Adrenal gland (tissue), 12 donors: Measurements from ENCODE around the gene KRTAP4-3. TPM values are rescaled to one million over a fixed set of nuclear protein-coding genes. Genes with fewer than 3 reads are reported as not detected.
"Not testable (repeated sequence)": the region's sequence is repeated elsewhere in the genome, so short reads cannot be mapped to it uniquely, and the experiment has no call there.

ENCODE experiments used
- DNase-seq, 7 donors: peaks; one replicate each; pipeline ENCODE4 v3.0.0-alpha.2; 2019 to 2020
- H3K27ac ChIP-seq, 5 donors: fragments of 200-600 bp; sonication (generic) in 4 of 5; 1 replicate in 3 of 5; 2 replicates in 2 of 5; pipeline versions ENCODE4 v1.5.1 to v1.8.0; 2016 to 2020; ENCODE audit warnings: mild to moderate bottlenecking in 1 of 5
- H3K27me3 ChIP-seq: fragments of 200-600 bp; 2 replicates; pipeline ENCODE4 v1.8.0; 2021
- H3K36me3 ChIP-seq, 2 donors: fragments of 200-600 bp; replicated peaks in 1 of 2; 1 replicate in 1 of 2; 2 replicates in 1 of 2; pipeline versions ENCODE4 v1.5.1 to v1.8.0; 2018 to 2022
- H3K4me1 ChIP-seq, 2 donors: fragments of 200-600 bp; replicated peaks in 1 of 2; 1 replicate in 1 of 2; 2 replicates in 1 of 2; pipeline versions ENCODE4 v1.5.1 to v1.8.0; 2018 to 2021
- H3K4me3 ChIP-seq, 4 donors: fragments of 200-600 bp; sonication (generic) in 3 of 4; one replicate each; pipeline ENCODE4 v1.5.1; 2016 to 2018
- H3K9me3 ChIP-seq, 3 donors: fragments of 200-600 bp; sonication (generic) in 1 of 3; replicated peaks in 1 of 3; 1 replicate in 2 of 3; 2 replicates in 1 of 3; pipeline versions ENCODE4 v1.5.1 to v1.8.0; 2016 to 2021
- POLR2A ChIP-seq, 2 donors: fragments of 450-650 bp; IDR thresholded peaks; one replicate each; pipeline ENCODE4 v1.6.1; 2017; ENCODE audit warnings: antibody characterized with exemption in 2 of 2, mild to moderate bottlenecking in 2 of 2, moderate library complexity in 1 of 2
- WGBS, 4 donors: extraction: QIAGEN DNeasy Blood & Tissue Kit in 2 of 4; methylation state at CpG; one replicate each; pipeline versions ENCODE4 v1.1.5 to v1.1.7; 2013 to 2017; 5-methylcytosine and 5-hydroxymethylcytosine counted together
- intact Hi-C, 2 donors: fragments of 100-400 bp; cut with DNase I; formaldehyde crosslinking; loops; one replicate each; pipeline versions ENCODE4 v1.14.1 to v1.15.0; 2022 to 2023
- polyA plus RNA-seq, 3 donors: library from polyadenylated mRNA; stranded (reverse); fragments of 200-250 nt in 2 of 3; fragments of 350-450 nt in 1 of 3; fragmentation: Illumina TruSeq in 1 of 3; extraction: RNeasy Lipid Tissue Mini Kit (QIAGEN cat#74804) in 1 of 3; gene quantifications; one replicate each; pipeline ENCODE4 v1.2.3, GENCODE V29; 2013 to 2014
- total RNA-seq, 9 donors: library from RNA; depleted of rRNA in 4 of 9; stranded (reverse); fragments of >200 nt in 4 of 9; fragments of 120-200 nt in 1 of 9; fragmentation: NEBNext Ultra II Directional in 1 of 9; extraction: Animal tissue kit (Norgen Biotek cat#: 25700) in 1 of 9; gene quantifications; one replicate each; pipeline versions ENCODE4 v1.1.0 to v1.2.4, GENCODE V29; 2013 to 2023
- TF ChIP-seq, protein P1 (sequence below), 6 experiments: fragments of 450-650 bp in 4 of 6; fragments of 200-600 bp in 2 of 6; sonication (generic) in 1 of 6; IDR thresholded peaks; 1 replicate in 5 of 6; 2 replicates in 1 of 6; pipeline versions ENCODE4 v1.5.1 to v1.8.0; 2016 to 2021; ENCODE audit warnings: antibody characterized with exemption in 6 of 6, mild to moderate bottlenecking in 2 of 6, moderate library complexity in 1 of 6
- donor health status: healthy with polysubstance abuse.
- donor health status: Bipolar disorder and iron deficiency.
- donor health status: DM: yes; HTN: yes; CAD: no.
- donor health status: DM: no; HTN: no; CAD: no.
- donor health status: DM: no; HTN: no; CAD: no.
- donor health status: DM: yes; HTN: yes; CAD: no.

The KRTAP4-3 gene
- total and polyA plus RNA-seq, 12 donors, result not detected

DNA sequence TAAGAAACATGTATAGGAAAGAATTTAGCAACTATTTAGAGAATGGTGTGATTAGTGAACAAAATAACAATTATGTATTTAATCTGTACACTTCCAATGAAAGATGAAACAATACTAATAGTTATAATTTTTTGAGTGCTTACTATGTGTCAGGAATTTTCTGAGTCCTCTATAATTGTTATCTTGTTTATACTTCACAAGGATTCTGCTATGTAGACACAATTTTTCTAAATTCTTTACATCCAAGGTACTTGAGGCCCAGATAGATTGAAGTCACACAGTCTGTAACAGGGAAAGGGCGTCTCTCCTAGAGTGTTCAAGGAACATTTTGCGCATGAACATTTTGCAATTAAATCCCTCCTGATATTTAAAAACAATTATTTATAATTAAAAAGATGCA, 43.0 kb downstream of the KRTAP4-3 start:
- no peak overlapping the region for H3K27ac ChIP-seq
- WGBS, 4 donors, result 68 to 100% (median 85%) methylated on average over 2 of the region's 2 CpGs
- peaks cover under 1% of the 10 kb centered on the region for H3K27me3 ChIP-seq
- DNase-seq, result no peak
- TF ChIP-seq, protein P1, sequence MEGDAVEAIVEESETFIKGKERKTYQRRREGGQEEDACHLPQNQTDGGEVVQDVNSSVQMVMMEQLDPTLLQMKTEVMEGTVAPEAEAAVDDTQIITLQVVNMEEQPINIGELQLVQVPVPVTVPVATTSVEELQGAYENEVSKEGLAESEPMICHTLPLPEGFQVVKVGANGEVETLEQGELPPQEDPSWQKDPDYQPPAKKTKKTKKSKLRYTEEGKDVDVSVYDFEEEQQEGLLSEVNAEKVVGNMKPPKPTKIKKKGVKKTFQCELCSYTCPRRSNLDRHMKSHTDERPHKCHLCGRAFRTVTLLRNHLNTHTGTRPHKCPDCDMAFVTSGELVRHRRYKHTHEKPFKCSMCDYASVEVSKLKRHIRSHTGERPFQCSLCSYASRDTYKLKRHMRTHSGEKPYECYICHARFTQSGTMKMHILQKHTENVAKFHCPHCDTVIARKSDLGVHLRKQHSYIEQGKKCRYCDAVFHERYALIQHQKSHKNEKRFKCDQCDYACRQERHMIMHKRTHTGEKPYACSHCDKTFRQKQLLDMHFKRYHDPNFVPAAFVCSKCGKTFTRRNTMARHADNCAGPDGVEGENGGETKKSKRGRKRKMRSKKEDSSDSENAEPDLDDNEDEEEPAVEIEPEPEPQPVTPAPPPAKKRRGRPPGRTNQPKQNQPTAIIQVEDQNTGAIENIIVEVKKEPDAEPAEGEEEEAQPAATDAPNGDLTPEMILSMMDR (IDR thresholded peaks at IDR 0.05), result no peak
- no peak for TF ChIP-seq POLR2A (IDR thresholded peaks at IDR 0.05)
- no peaks in the 10 kb centered on the region for H3K9me3 ChIP-seq
- no peaks in the 10 kb centered on the region for H3K36me3 ChIP-seq
- H3K4me3 ChIP-seq, result no peak overlapping the region
- no peaks in the 10 kb centered on the region for H3K4me1 ChIP-seq
- intact Hi-C loops, result no loop called here

DNA sequence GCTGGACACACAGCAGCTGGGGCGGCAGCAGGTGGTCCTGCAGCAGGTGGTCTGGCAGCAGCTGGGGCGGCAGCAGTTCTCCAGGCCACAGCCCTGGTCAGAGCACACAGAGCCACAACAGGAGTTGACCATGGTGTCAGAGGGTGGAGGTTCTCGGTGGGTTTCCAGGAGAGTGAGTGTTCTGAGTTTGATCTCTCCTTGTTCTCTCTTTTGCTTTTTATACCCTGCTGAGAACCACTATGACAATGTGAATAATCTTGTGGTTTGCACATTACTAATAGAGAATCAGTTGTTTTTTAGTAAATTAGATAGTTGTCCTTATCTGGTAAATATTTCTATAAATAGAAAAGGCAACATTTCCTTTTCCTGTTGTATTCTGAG, 44.0 kb downstream of the KRTAP4-3 start, which contains the start of gene KRTAP4-12:
Gene KRTAP4-12, minus strand, starts transcription at position 192 of the 381 bp plus-strand sequence. Its CDS starts 60 bp downstream, at position 132.
- intact Hi-C loops, H3K4me3 ChIP-seq, H3K4me1 ChIP-seq, H3K9me3 ChIP-seq, H3K36me3 ChIP-seq, H3K27ac ChIP-seq, DNase-seq, H3K27me3 ChIP-seq: not testable (repeated sequence)
- WGBS, 4 donors, result 78 to 100% (median 88%) methylated on average over 1 to 3 of the region's 3 CpGs

DNA sequence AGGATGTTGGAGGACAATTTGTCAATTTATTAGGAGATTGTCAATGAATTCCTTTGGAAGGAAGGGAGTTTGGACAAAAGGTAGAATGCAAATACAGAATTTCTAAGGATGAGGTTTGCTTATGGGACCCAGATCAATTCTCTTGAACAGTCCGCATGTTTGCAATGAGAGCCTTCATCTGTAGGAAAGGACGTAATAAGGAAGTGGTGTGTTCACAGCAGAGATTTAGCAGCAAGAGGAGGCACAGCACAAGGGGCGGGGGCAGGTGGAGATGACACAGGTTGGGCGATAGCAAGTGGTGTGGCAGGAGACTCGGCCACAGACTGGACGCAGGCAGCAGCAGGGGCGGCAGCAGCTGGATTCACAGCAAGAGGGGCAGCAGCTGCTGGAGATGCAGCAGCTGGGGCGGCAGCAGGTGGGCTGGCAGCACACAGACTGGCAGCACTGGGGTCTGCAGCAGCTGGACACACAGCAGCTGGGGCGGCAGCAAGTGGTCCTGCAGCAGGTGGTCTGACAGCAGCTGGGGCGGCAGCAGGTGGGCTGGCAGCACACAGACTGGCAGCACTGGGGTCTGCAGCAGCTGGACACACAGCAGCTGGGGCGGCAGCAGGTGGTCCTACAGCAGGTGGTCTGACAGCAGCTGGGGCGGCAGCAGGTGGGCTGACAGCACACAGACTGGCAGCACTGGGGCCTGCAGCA, 44.6 kb downstream of the KRTAP4-3 start:
- H3K27ac ChIP-seq, H3K4me3 ChIP-seq, DNase-seq, H3K36me3 ChIP-seq, H3K9me3 ChIP-seq, H3K4me1 ChIP-seq, H3K27me3 ChIP-seq, intact Hi-C loops: not testable (repeated sequence)
- WGBS, 4 donors, result 79 to 89% (median 88%) methylated on average over 8 to 12 of the region's 12 CpGs

DNA sequence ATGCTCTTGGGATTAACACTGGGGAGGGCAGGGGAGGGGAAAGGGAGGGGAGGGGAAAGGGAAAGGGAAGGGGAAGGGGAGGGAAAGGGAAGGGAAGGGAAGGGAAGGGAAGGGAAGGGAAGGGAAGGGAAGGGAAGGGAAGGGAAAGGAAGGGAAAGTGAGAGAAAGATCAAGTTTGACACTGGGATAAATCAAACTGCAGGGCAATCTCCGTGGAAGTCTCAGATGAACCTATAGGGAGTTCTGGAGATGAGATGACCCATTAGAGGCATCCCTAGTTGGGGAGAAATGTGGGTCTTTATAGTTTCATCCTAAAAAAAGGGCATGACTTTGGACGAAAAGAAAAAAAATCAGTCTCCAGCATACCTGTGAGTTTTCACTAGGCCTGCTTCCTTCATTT, 46.3 kb downstream of the KRTAP4-3 start:
- intact Hi-C loops, result no loop called here
- no peak for DNase-seq
- no peaks in the 10 kb centered on the region for H3K36me3 ChIP-seq
- WGBS, 4 donors, result 72 to 88% (median 73%) methylated on average over 2 of the region's 2 CpGs
- peaks cover 3% of the 10 kb centered on the region for H3K27me3 ChIP-seq
- TF ChIP-seq POLR2A (IDR thresholded peaks at IDR 0.05), result no peak
- TF ChIP-seq, protein P1 (IDR thresholded peaks at IDR 0.05), result no peak
- no peak overlapping the region for H3K4me3 ChIP-seq
- no peak overlapping the region for H3K27ac ChIP-seq
- no peaks in the 10 kb centered on the region for H3K9me3 ChIP-seq
- no peaks in the 10 kb centered on the region for H3K4me1 ChIP-seq

DNA sequence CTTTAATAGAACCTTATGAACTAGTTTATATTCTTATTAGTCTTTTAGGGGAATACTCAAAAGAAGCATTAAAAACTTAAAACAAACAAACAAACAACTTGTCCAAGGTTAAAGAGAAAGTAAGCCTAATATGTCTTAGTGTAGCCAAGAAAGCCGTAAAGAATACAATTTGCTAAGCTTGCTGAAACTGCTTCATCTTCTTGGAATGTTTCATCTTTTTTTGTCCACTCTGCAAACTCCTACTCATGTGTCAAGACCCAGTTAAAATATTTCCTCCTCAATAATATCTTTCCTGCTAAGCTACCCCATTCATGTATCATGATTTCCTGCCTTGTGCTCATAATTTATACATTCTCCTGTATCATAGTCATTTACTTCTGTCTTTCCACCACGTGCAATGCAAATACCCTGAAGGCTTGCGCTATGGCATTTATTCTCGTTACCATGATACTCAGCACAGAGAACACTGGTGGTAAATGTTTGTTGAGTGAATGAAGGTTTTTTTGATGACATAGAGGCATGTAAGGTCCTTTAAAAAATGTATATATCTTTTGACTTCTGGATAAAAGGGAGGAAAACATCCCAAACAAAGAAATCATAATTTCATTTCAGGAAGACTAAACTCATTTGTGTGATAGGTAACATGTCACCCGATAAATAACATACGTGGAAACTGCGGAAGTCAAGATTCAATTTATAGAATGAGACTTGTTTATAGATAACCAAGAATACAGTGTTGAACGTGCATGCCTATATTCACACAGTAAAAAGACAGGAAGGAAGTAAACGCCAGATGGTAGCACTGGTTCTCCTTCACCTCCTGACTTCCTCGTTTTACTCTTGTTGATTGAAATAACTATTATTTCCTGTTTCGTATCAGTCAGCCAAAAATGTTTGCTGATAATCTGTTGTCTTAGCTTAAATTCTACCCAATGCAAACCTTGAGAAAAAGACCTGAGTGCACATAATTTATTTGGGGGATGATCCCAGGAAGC, 48.0 kb downstream of the KRTAP4-3 start:
- intact Hi-C loops, result not testable (repeated sequence)

More for the DNA sequence above, 48.0 kb downstream of the KRTAP4-3 start:
- DNase-seq, H3K27ac ChIP-seq, H3K9me3 ChIP-seq, H3K4me1 ChIP-seq, H3K27me3 ChIP-seq, H3K36me3 ChIP-seq, H3K4me3 ChIP-seq: not testable (repeated sequence)
- WGBS, 4 donors, result 47 to 52% (median 50%) methylated on average over 11 of the region's 11 CpGs
